Prostate gland (tissue), 2 donors: ENCODE results near the gene VILL.

Experiments
- CTCF ChIP-seq, 4 experiments: fragments of 200-600 bp in 2 of 4; fragments of 450-650 bp in 2 of 4; sonication (generic) in 2 of 4; IDR thresholded peaks; 1 replicate in 3 of 4; 2 replicates in 1 of 4; pipeline ENCODE4 v1.5.1; 2016 to 2019; ENCODE audit warnings: antibody characterized with exemption in 4 of 4, mild to moderate bottlenecking in 2 of 4, moderate library complexity in 2 of 4
- POLR2A ChIP-seq: fragments of 450-650 bp; IDR thresholded peaks from one replicate; pipeline ENCODE4 v1.6.1; 2016; ENCODE audit warnings: antibody characterized with exemption, mild to moderate bottlenecking

- TF ChIP-seq CTCF (IDR thresholded peaks at IDR 0.05): no peak
- TF ChIP-seq POLR2A: no peak
Observed at GRCh38 chr3:37945807-37946530, 44.6 kb upstream of the VILL start.
